Measurements from ENCODE around the gene MAGEB5. TPM values are rescaled to one million over a fixed set of nuclear protein-coding genes. Genes with fewer than 3 reads are reported as not detected.

The MAGEB5 gene
- total RNA-seq, 1 experiment from 2014 or later, result not detected

DNA sequence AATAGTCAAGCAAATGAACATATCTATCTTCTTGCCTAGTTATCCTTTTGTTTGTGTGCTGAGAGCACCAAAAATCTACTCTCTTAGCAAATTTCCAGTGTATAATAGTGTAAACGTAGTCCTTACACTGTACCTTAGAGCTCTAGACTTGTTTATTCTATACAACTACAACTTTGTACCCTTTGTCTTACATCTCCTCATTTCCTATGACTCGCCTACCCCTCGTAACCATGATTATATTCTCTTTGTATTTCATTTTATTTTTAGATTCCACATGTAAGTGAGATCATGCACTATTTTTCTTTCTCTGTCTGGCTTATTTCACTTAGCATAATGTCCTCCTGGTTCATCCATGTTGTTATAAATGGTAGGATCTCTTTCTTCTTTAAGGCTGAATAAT, 37.6 kb downstream of the MAGEB5 start:
- Histone ChIP-seq H3K9me3 (ENCODE audit: insufficient read depth, low read depth) (no peaks in the 10 kb centered on the region), H3K27ac (no peak overlapping the region), H3K4me3 (no peak overlapping the region), H3K4me2 (no peak overlapping the region), H2AFZ (no peak overlapping the region), H3F3A (ENCODE audit: insufficient read depth, low read depth) (no peaks in the 10 kb centered on the region), H4K20me1 (ENCODE audit: insufficient read depth) (no peaks in the 10 kb centered on the region), H3K36me3 (ENCODE audit: low read depth) (no peaks in the 10 kb centered on the region), H3K27me3 (ENCODE audit: insufficient read depth, low read depth) (no peaks in the 10 kb centered on the region), H3K9me2 (ENCODE audit: insufficient read depth) (no peaks in the 10 kb centered on the region), H3K4me1 (replicated peaks; ENCODE audit: insufficient read depth) (no peaks in the 10 kb centered on the region), H3K79me2 (ENCODE audit: low read depth) (no peaks in the 10 kb centered on the region)
- intact Hi-C loops (cut with micrococcal nuclease; ENCODE audit: unreplicated experiment), result no loop called here
- CTCF ChIA-PET, result no interaction called here
- TF ChIP-seq CTCF (conservative IDR thresholded peaks at IDR 0.05), result no peak
- POLR2A ChIA-PET (ENCODE audit: unreplicated experiment), result no interaction called here
- BruUV-seq (replicated peaks), result no TSS peak
- no peak for DNase-seq

GRCh38 chrX:26254436-26254835, 38.5 kb downstream of the MAGEB5 start:
- intact Hi-C loops (cut with micrococcal nuclease; ENCODE audit: unreplicated experiment), result no loop called here
- H3K79me2 ChIP-seq (ENCODE audit: low read depth), result no peaks in the 10 kb centered on the region
- TF ChIP-seq CTCF (conservative IDR thresholded peaks at IDR 0.05) (no peak), EZH2 (IDR thresholded peaks at IDR 0.05; ENCODE audit: low read depth) (no peak)
- no peaks in the 10 kb centered on the region for H3F3A ChIP-seq (ENCODE audit: insufficient read depth, low read depth)
- no peak overlapping the region for H3K27ac ChIP-seq
- CTCF ChIA-PET, result no interaction called here
- POLR2A ChIA-PET (ENCODE audit: unreplicated experiment), result no interaction called here
- no peaks in the 10 kb centered on the region for H3K9me2 ChIP-seq (ENCODE audit: insufficient read depth)
- DNase-seq, result no peak
- no peaks in the 10 kb centered on the region for H3K9me3 ChIP-seq (ENCODE audit: insufficient read depth, low read depth)
- H3K27me3 ChIP-seq (ENCODE audit: insufficient read depth, low read depth), result no peaks in the 10 kb centered on the region
- no peak overlapping the region for H3K4me2 ChIP-seq
- no peaks in the 10 kb centered on the region for H4K20me1 ChIP-seq (ENCODE audit: insufficient read depth)
- H3K4me1 ChIP-seq (replicated peaks; ENCODE audit: insufficient read depth), result no peaks in the 10 kb centered on the region
- H2AFZ ChIP-seq, result no peak overlapping the region
- no peaks in the 10 kb centered on the region for H3K36me3 ChIP-seq (ENCODE audit: low read depth)
- no TSS peak for BruUV-seq (replicated peaks)
- H3K4me3 ChIP-seq, result no peak overlapping the region

GRCh38 chrX:26262121-26262523, 46.2 kb downstream of the MAGEB5 start:
- ChIA-PET POLR2A (ENCODE audit: unreplicated experiment) (no interaction called here), CTCF (no interaction called here)
- intact Hi-C loops (cut with micrococcal nuclease; ENCODE audit: unreplicated experiment), result no loop called here
- no peaks in the 10 kb centered on the region for H4K20me1 ChIP-seq (ENCODE audit: insufficient read depth)
- no peak for DNase-seq
- H3K79me2 ChIP-seq (ENCODE audit: low read depth), result no peaks in the 10 kb centered on the region
- no peak overlapping the region for H3K4me2 ChIP-seq
- TF ChIP-seq CTCF (conservative IDR thresholded peaks at IDR 0.05) (no peak), EZH2 (IDR thresholded peaks at IDR 0.05; ENCODE audit: low read depth) (no peak)
- H3K27me3 ChIP-seq (ENCODE audit: insufficient read depth, low read depth), result no peaks in the 10 kb centered on the region
- no peak overlapping the region for H2AFZ ChIP-seq
- H3K4me1 ChIP-seq (replicated peaks; ENCODE audit: insufficient read depth), result no peaks in the 10 kb centered on the region
- BruUV-seq (replicated peaks), result no TSS peak
- no peak overlapping the region for H3K27ac ChIP-seq
- H3K4me3 ChIP-seq, result no peak overlapping the region
- no peaks in the 10 kb centered on the region for H3K9me3 ChIP-seq (ENCODE audit: insufficient read depth, low read depth)
- H3K9me2 ChIP-seq (ENCODE audit: insufficient read depth), result no peaks in the 10 kb centered on the region
- H3K36me3 ChIP-seq (ENCODE audit: low read depth), result no peaks in the 10 kb centered on the region
- no peaks in the 10 kb centered on the region for H3F3A ChIP-seq (ENCODE audit: insufficient read depth, low read depth)

Other genes starting within 250 kb of the MAGEB5 start
- gene MAGEB18, start 77.8 kb upstream of the MAGEB5 start, total RNA-seq (2021), result not detected in 2 replicates
- gene MAGEB6B, start 55.6 kb upstream of the MAGEB5 start, total RNA-seq (2021), result not detected in 2 replicates
- gene MAGEB6, start 23.7 kb upstream of the MAGEB5 start, total RNA-seq (2021), result not detected in 2 replicates